ENCODE results near the gene CAMK2A.
A peak's percentile ranks its signal among the peaks of the same experiment; 100 is the strongest.

The CAMK2A gene

DNA sequence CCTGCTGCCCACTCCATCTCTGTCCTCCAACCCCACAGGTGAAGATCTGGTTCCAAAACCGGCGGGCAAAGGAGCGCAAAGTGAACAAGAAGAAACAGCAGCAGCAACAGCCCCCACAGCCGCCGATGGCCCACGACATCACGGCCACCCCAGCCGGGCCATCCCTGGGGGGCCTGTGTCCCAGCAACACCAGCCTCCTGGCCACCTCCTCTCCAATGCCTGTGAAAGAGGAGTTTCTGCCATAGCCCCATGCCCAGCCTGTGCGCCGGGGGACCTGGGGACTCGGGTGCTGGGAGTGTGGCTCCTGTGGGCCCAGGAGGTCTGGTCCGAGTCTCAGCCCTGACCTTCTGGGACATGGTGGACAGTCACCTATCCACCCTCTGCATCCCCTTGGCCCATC is 106.1 kb downstream of the CAMK2A start:
- H3K27ac ChIP-seq: no peak overlapping the region
- TF ChIP-seq, protein P1, sequence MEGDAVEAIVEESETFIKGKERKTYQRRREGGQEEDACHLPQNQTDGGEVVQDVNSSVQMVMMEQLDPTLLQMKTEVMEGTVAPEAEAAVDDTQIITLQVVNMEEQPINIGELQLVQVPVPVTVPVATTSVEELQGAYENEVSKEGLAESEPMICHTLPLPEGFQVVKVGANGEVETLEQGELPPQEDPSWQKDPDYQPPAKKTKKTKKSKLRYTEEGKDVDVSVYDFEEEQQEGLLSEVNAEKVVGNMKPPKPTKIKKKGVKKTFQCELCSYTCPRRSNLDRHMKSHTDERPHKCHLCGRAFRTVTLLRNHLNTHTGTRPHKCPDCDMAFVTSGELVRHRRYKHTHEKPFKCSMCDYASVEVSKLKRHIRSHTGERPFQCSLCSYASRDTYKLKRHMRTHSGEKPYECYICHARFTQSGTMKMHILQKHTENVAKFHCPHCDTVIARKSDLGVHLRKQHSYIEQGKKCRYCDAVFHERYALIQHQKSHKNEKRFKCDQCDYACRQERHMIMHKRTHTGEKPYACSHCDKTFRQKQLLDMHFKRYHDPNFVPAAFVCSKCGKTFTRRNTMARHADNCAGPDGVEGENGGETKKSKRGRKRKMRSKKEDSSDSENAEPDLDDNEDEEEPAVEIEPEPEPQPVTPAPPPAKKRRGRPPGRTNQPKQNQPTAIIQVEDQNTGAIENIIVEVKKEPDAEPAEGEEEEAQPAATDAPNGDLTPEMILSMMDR (IDR thresholded peaks at IDR 0.05): no peak
- no peak overlapping the region for H3K4me3 ChIP-seq
- no peak for DNase-seq (ENCODE audit: low spot score)

DNA sequence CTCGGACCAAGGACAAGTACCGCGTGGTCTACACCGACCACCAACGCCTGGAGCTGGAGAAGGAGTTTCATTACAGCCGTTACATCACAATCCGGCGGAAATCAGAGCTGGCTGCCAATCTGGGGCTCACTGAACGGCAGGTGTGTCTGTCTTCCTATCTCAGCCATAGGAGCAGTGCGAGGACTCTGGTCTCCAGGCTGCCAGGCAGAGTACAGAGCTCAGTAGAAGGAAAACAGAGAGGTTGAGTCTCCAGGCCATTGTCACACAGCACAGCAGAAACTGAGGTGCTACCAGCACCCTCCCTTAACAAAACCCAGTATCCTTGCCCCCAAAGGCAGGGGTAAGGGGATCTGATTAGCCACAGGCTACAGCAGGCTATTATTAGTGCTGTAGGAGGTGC is 106.8 kb downstream of the CAMK2A start:
- no peak overlapping the region for H3K4me3 ChIP-seq
- DNase-seq (ENCODE audit: low spot score): no peak
- peak overlapping the region; percentile 86 to 98 for H3K27ac ChIP-seq
- TF ChIP-seq, protein P1 (IDR thresholded peaks at IDR 0.05): no peak

DNA sequence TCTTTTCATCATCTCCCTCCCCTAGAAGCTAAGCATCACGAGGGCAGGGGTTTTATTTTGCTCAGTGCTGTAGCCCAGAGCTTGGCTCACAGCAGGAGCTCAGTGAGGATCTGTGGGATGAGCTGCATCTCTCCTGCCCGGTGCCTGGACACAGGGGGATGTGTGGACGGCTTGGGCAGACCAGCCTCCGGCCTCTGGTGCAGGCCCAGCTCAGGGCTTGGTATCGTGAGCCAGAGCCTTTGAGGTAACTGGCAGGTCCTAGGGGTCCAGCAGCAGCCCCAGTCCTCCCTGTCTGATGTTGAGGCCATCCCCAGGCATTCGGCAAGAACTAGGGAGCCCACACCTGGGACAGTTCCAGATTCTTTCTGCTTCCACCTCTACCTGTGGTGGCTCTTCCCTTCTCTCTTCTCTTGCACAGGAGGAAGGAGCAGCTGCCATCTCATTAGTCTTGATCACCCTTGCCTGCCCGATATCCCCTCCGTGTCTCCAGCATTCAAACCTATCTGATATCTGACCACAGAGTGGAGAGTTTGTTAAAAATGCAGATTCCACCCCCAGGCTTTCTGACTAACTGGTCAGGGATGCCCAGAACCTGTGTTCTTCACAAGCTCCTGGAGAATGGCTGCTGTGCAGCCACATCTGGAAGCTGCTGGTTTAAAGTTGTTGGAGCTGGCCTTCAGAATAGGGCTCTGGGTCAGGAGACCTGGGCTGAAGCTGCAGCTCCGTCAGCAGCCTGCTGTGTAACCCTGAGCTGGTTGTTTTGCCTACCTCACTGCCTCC is 107.6 kb downstream of the CAMK2A start:
- no peak for DNase-seq (ENCODE audit: low spot score)
- peak overlapping the region; percentile 86 to 98 for H3K27ac ChIP-seq

DNA sequence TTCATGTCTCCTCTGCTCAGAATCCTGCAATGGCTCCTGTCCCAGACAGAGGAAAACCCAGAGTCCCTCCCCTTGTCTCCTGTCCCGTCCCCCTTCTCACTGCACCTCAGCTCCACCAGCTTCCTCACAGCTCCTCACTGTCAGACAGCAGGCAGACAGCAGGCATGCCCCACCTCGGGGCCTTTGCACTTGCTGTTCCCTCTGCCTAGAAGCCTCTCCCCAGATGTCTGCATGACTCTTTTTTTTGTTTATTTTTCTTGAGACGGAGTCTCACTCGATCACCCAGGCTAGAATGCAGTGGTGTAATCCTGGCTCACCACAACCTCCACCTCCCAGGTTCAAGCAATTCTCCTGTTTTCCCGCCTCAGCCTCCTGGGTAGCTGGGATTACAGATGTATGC is 108.5 kb downstream of the CAMK2A start:
- TF ChIP-seq, protein P1 (IDR thresholded peaks at IDR 0.05): no peak
- no peak overlapping the region for H3K4me3 ChIP-seq
- H3K27ac ChIP-seq: peak overlapping the region; percentile 86 to 98
- no peak for DNase-seq (ENCODE audit: low spot score)

More for the DNA sequence above, 107.6 kb downstream of the CAMK2A start:
- TF ChIP-seq, protein P1 (IDR thresholded peaks at IDR 0.05): no peak
- H3K4me3 ChIP-seq: no peak overlapping the region

DNA sequence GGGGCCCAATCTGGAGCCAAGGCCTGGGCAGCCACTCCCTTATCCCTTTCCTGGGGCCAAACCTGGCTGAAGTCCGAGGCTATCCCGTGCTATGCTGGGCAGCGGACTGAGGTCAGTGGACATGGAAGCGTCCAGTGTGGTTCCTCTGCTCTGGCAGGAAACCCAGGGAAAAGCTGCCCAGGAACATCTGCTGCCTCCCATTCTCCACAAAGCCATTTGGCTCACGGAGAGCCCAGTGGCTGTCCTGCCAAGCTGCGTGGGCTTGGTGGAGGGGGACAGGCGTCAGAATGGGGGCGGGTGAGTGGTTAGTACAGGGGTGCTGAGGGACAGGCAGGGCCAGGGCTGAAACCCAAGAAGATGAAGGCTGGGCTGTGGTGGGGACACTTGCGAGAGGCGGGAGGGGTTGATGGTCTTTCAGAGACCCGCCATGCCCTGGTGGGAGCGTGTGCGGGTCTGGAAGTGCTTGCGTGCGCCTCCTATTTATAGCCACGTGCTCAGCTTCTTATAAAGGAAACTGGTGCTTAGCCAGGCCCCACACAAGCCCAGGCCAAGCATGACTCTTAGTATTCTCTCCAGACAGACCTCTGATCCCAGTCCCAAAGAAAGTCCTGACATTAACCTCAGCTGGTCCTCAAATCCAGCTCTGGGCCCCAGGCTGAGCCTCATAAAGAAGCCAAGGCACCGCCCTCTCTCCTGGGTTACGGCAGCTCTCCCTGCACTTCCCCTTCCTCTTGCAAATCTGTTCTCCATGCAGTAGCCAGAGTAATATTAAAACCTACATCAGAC is 109.1 kb downstream of the CAMK2A start:
- TF ChIP-seq, protein P1 (IDR thresholded peaks at IDR 0.05): no peak
- Histone ChIP-seq H3K4me3 (peak overlapping the region; percentile 31), H3K27ac (peak overlapping the region; percentile 86 to 98)
- peak; percentile 94 for DNase-seq (ENCODE audit: low spot score)

DNA sequence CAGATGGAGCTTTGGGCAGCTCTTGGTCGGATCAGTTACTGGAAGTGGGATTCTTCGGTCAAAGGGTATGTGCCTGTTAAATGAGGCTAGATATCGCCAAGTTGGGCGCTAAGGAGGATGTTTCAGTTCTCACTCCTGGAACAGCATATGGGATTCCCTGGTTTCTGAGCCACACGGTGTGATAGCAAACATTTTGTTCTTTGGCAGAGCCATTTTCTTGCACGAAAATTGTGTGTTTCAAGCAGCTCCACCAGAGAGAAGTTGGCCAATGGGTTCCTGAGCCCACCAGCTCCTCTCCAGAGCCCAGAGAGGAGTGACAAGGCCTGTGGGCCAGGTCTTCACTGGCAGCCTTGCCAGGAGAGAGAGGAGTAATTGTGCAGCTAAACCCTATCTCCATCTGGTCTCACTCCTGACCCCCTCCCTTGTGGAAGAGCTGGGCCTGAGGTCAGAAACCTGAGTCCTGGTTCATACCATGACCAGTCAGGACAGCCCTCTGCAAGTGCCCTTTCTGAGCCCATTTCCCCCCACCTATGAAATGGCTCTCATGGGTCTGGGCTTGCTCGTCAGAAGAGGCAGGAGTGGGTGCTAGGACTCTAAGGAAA is 110.5 kb downstream of the CAMK2A start:
- no peak for DNase-seq (ENCODE audit: low spot score)
- no peak overlapping the region for H3K4me3 ChIP-seq
- H3K27ac ChIP-seq: peak overlapping the region; percentile 86 to 98
- TF ChIP-seq, protein P1 (IDR thresholded peaks at IDR 0.05): no peak
